ENCODE data around the gene GALE.

GALE gene

GRCh38 chr1:23748016-23748415, 52.5 kb downstream of the GALE start:
- Histone ChIP-seq H3K9ac (ENCODE audit: insufficient read length, low read depth) (no peak overlapping the region), H3K9me3 (ENCODE audit: insufficient read depth, low read length) (no peaks in the 10 kb centered on the region), H3K36me3 (ENCODE audit: insufficient read depth, insufficient read length, low read length) (peaks cover 55% of the 10 kb centered on the region), H3K4me3 (ENCODE audit: insufficient read length, low read depth) (no peak overlapping the region), H3K27me3 (ENCODE audit: insufficient read depth, insufficient read length) (no peaks in the 10 kb centered on the region), H3K4me1 (ENCODE audit: insufficient read depth, insufficient read length) (no peaks in the 10 kb centered on the region)
- DNase-seq (ENCODE audit: low read depth, low spot score) = no peak
- TF ChIP-seq YY1 (IDR thresholded peaks at IDR 0.05; ENCODE audit: insufficient read depth, insufficient read length) (no peak), ZNF274 (IDR thresholded peaks at IDR 0.05; ENCODE audit: low read depth, low read length) (no peak), SUZ12 (IDR thresholded peaks at IDR 0.05; ENCODE audit: extremely low read depth, insufficient read depth, insufficient read length) (no peak)

Measured in NT2/D1 (cell line).